Measurements from ENCODE around the gene ASXL1.

DNA sequence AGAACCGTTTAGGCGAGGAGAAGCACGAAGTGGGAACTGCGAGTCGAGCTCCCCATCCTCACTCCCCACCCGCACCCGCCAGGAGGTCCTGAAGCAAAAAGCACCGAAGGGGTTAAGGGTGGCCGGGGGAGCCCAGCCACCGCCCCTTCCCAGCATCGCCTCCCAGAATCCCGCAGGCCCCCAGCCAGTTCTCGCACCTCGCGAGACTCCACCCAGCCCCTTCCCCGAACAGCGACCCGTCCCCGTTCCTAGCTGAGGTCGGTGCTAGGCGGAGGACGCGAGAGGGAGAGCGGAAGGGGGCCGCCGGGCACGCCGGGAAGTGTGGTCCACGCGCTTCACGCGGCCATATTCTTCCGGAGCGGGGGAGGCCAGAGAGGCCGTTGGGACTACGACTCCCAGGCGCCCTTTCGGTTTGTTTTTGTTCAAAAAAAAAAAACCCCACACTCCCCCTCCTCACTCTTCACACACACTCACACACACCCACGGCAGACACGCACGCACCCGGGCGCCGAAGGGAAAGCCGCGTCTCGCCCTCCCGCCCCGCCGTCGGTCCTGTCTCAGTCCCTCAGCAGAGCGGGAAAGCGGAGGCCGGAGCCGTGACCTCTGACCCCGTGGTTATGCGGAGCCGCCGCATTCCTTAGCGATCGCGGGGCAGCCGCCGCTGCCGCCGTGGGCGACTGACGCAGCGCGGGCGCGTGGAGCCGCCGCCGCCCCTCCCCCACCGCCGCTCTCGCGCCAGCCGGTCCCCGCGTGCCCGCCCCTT lies at the start of gene ASXL1:
- no peak for TF ChIP-seq GATA2 (IDR thresholded peaks at IDR 0.05; ENCODE audit: low read depth, low read length)
- TF ChIP-seq GATA3 (IDR thresholded peaks at IDR 0.05; ENCODE audit: low read depth, low read length) = no peak

Data from SH-SY5Y (cell line).